Activated B cell treated with CpG ODN at 0.5 μM for 24 hours (primary cell): ENCODE data around the gene NIPSNAP3A. TPM values are rescaled to one million over a fixed set of nuclear protein-coding genes. Genes with fewer than 3 reads are reported as not detected.

Experiments
- ATAC-seq: fragments of 200-7000 bp; cut with Tn5 transposase; one replicate; pipeline ENCODE4 v1.10.0; 2021; ENCODE audit warnings: low read depth, mild to moderate bottlenecking, moderate library complexity
- CTCF ChIA-PET: fragments of 350-600 bp; sonication (Branson Sonifier 250); formaldehyde crosslinking; loops from one replicate; lab custom pipeline; 2021; ENCODE audit warnings: antibody characterized with exemption; lab: Charles Lee
- POLR2A ChIA-PET: fragments of 350-600 bp; sonication (Branson Sonifier 250); formaldehyde crosslinking; loops from one replicate; lab custom pipeline; 2021; ENCODE audit warnings: antibody characterized with exemption; lab: Charles Lee
- DNase-seq: peaks from one replicate; pipeline ENCODE4 v3.0.0; 2022
- H3K27ac Mint-ChIP-seq: one replicate; pipeline ENCODE4 v1.8.0; 2020; ENCODE audit warnings: mixed read lengths
- H3K27me3 Mint-ChIP-seq: one replicate; pipeline ENCODE4 v1.8.0; 2021; ENCODE audit warnings: mixed read lengths
- H3K36me3 Mint-ChIP-seq: one replicate; pipeline ENCODE4 v1.8.0; 2021; ENCODE audit warnings: low read depth, mixed read lengths
- H3K4me1 Mint-ChIP-seq: one replicate; pipeline ENCODE4 v1.8.0; 2021; ENCODE audit warnings: mixed read lengths
- H3K4me3 Mint-ChIP-seq: one replicate; pipeline ENCODE4 v1.8.0; 2020; ENCODE audit warnings: mild to moderate bottlenecking, mixed read lengths
- H3K9me3 Mint-ChIP-seq: one replicate; pipeline ENCODE4 v1.8.0; 2020; ENCODE audit warnings: mixed read lengths
- CTCF ChIP-seq: fragments of 200-600 bp; IDR thresholded peaks from one replicate; pipeline ENCODE4 v1.8.0; 2022; ENCODE audit warnings: antibody characterized with exemption, mild to moderate bottlenecking
- intact Hi-C: fragments of 100-400 bp; cut with micrococcal nuclease; formaldehyde crosslinking; loops from one replicate; pipeline ENCODE4 v1.15.1; 2024
- total RNA-seq: library from RNA; stranded (reverse); gene quantifications from 2 replicates; pipeline ENCODE4 v1.2.3, GENCODE V29; 2022

The NIPSNAP3A gene
- total RNA-seq, 1 donor from 2014 or later = 21.9 TPM

- Mint-ChIP-seq H3K27ac (no peak overlapping the region), H3K9me3 (no peaks in the 10 kb centered on the region), H3K36me3 (peaks cover 87% of the 10 kb centered on the region), H3K27me3 (no peaks in the 10 kb centered on the region), H3K4me1 (no peaks in the 10 kb centered on the region), H3K4me3 (no peak overlapping the region)
- TF ChIP-seq CTCF = no peak
- CTCF ChIA-PET = no interaction called here
- DNase-seq (no peak), ATAC-seq (no peak)
- POLR2A ChIA-PET = no interaction called here
- intact Hi-C loops = no loop called here
Observed at GRCh38 chr9:104795857-104796256, 48.4 kb downstream of the NIPSNAP3A start.

- Mint-ChIP-seq H3K36me3 (peaks cover 85% of the 10 kb centered on the region), H3K9me3 (no peaks in the 10 kb centered on the region), H3K27ac (no peak overlapping the region), H3K27me3 (no peaks in the 10 kb centered on the region), H3K4me1 (no peaks in the 10 kb centered on the region), H3K4me3 (no peak overlapping the region)
- intact Hi-C loops = no loop called here
- POLR2A ChIA-PET = no interaction called here
- no peak for TF ChIP-seq CTCF
- no peak for DNase-seq
- ATAC-seq = no peak
- CTCF ChIA-PET = no interaction called here
Observed at GRCh38 chr9:104798209-104798995, 50.9 kb downstream of the NIPSNAP3A start.

GRCh38 chr9:104800068-104800785 is 52.7 kb downstream of the NIPSNAP3A start:
- DNase-seq (no peak), ATAC-seq (no peak)
- intact Hi-C loops = loop anchor here (2.0 to 5.0 kb wide), 2 partner anchors 17 to 53 kb away; partner anchors contain the start of gene NIPSNAP3A
- Mint-ChIP-seq H3K36me3 (peaks cover 81% of the 10 kb centered on the region), H3K27me3 (no peaks in the 10 kb centered on the region), H3K27ac (no peak overlapping the region), H3K4me1 (no peaks in the 10 kb centered on the region), H3K4me3 (no peak overlapping the region), H3K9me3 (no peaks in the 10 kb centered on the region)
- POLR2A ChIA-PET = no interaction called here
- CTCF ChIA-PET = no interaction called here
- no peak for TF ChIP-seq CTCF

- no peak overlapping the region for H3K27ac Mint-ChIP-seq
- DNase-seq (no peak), ATAC-seq (no peak)
- H3K4me1 Mint-ChIP-seq = no peaks in the 10 kb centered on the region
- TF ChIP-seq CTCF = no peak
- no peak overlapping the region for H3K4me3 Mint-ChIP-seq
- H3K36me3 Mint-ChIP-seq = peaks cover 82% of the 10 kb centered on the region
- intact Hi-C loops = loop anchor here (5.0 kb wide), 1 partner anchor 55 kb away; the partner anchor contains the start of gene NIPSNAP3A
- H3K9me3 Mint-ChIP-seq = no peaks in the 10 kb centered on the region
- no peaks in the 10 kb centered on the region for H3K27me3 Mint-ChIP-seq
- ChIA-PET CTCF (no interaction called here), POLR2A (no interaction called here)
Observed at GRCh38 chr9:104802110-104802509, 54.6 kb downstream of the NIPSNAP3A start.

- ChIA-PET CTCF (no interaction called here), POLR2A (no interaction called here)
- ATAC-seq (no peak), DNase-seq (no peak)
- H3K27ac Mint-ChIP-seq = no peak overlapping the region
- no peak for TF ChIP-seq CTCF
- H3K4me3 Mint-ChIP-seq = no peak overlapping the region
- no peaks in the 10 kb centered on the region for H3K4me1 Mint-ChIP-seq
- no peaks in the 10 kb centered on the region for H3K9me3 Mint-ChIP-seq
- intact Hi-C loops = loop anchor here (5.0 kb wide), 1 partner anchor 56 kb away; the partner anchor contains the start of gene NIPSNAP3A
- peaks cover 78% of the 10 kb centered on the region for H3K36me3 Mint-ChIP-seq
- no peaks in the 10 kb centered on the region for H3K27me3 Mint-ChIP-seq
Observed at GRCh38 chr9:104802906-104803305, 55.4 kb downstream of the NIPSNAP3A start.
